Prostate gland (tissue), 2 donors: ENCODE measurements around the gene CCSER1. TPM values are rescaled to one million over a fixed set of nuclear protein-coding genes. Genes with fewer than 3 reads are reported as not detected.

Source experiments
- DNase-seq: peaks from one replicate; pipeline ENCODE4 v3.0.0-alpha.2; 2019; ENCODE audit warnings: low spot score
- H3K27ac ChIP-seq, 2 donors: fragments of 200-600 bp; sonication (generic); 2 replicates each; pipeline ENCODE4 v1.5.1; 2017 to 2019
- H3K27me3 ChIP-seq: fragments of 200-600 bp; sonication (generic); replicated peaks from 2 replicates; pipeline ENCODE4 v1.5.1; 2019; ENCODE audit not compliant: insufficient read depth
- H3K36me3 ChIP-seq, 2 donors: fragments of 200-600 bp; sonication (generic); 1 replicate in 1 of 2; 2 replicates in 1 of 2; pipeline versions ENCODE4 v1.5.1 to v1.8.1; 2017 to 2019
- H3K4me1 ChIP-seq: fragments of 200-600 bp; sonication (generic); replicated peaks from 2 replicates; pipeline ENCODE4 v1.5.1; 2019
- H3K4me3 ChIP-seq, 2 donors: fragments of 200-600 bp; sonication (generic); 2 replicates each; pipeline ENCODE4 v1.5.1; 2017 to 2019
- H3K9me3 ChIP-seq: fragments of 200-600 bp; sonication (generic); 2 replicates; pipeline ENCODE4 v1.5.1; 2017
- CTCF ChIP-seq, 4 experiments: fragments of 200-600 bp in 2 of 4; fragments of 450-650 bp in 2 of 4; sonication (generic) in 2 of 4; IDR thresholded peaks; 1 replicate in 3 of 4; 2 replicates in 1 of 4; pipeline ENCODE4 v1.5.1; 2016 to 2019; ENCODE audit warnings: antibody characterized with exemption in 4 of 4, mild to moderate bottlenecking in 2 of 4, moderate library complexity in 2 of 4
- POLR2A ChIP-seq: fragments of 450-650 bp; IDR thresholded peaks from one replicate; pipeline ENCODE4 v1.6.1; 2016; ENCODE audit warnings: antibody characterized with exemption, mild to moderate bottlenecking
- POLR2AphosphoS5 ChIP-seq: sonication (generic); formaldehyde crosslinking; IDR thresholded peaks from one replicate; pipeline ENCODE4 v1.6.1; 2017; ENCODE audit warnings: antibody characterized with exemption
- WGBS: methylation state at CpG from one replicate; pipeline ENCODE4 v1.1.5; 2018; 5-methylcytosine and 5-hydroxymethylcytosine counted together
- intact Hi-C: fragments of 100-400 bp; cut with DNase I; formaldehyde crosslinking; loops from one replicate; pipeline ENCODE4 v1.14.2; 2022
- total RNA-seq, 2 donors: library from RNA; depleted of rRNA; stranded (reverse); fragments of >200 nt; gene quantifications; one replicate each; pipeline ENCODE4 v1.1.0, GENCODE V29; 2016

The CCSER1 gene
- total RNA-seq, 2 donors from 2014 or later = 11.9 to 32.2 TPM

- Histone ChIP-seq H3K9me3 (no peaks in the 10 kb centered on the region), H3K27ac (no peak overlapping the region), H3K4me3 (no peak overlapping the region), H3K27me3 (no peaks in the 10 kb centered on the region), H3K4me1 (no peaks in the 10 kb centered on the region), H3K36me3 (no peaks in the 10 kb centered on the region)
- 93% methylated on average over 3 of the region's 3 CpGs for WGBS
- no peak for TF ChIP-seq POLR2AphosphoS5
- no peak for TF ChIP-seq POLR2A
- DNase-seq = no peak
- intact Hi-C loops = no loop called here
Observed at GRCh38 chr4:90537491-90537890, 410.3 kb downstream of the CCSER1 start.

- H3K4me3 ChIP-seq = no peak overlapping the region
- no peaks in the 10 kb centered on the region for H3K36me3 ChIP-seq
- H3K9me3 ChIP-seq = no peaks in the 10 kb centered on the region
- H3K27ac ChIP-seq = no peak overlapping the region
- no peak for DNase-seq
- H3K4me1 ChIP-seq = no peaks in the 10 kb centered on the region
- no peak for TF ChIP-seq POLR2A
- TF ChIP-seq POLR2AphosphoS5 = no peak
- TF ChIP-seq CTCF (IDR thresholded peaks at IDR 0.05) = no peak
- intact Hi-C loops = no loop called here
- no peaks in the 10 kb centered on the region for H3K27me3 ChIP-seq
Observed at GRCh38 chr4:90540536-90540935, 413.3 kb downstream of the CCSER1 start.

GRCh38 chr4:90542216-90542615, 415.0 kb downstream of the CCSER1 start:
- intact Hi-C loops = no loop called here
- no peaks in the 10 kb centered on the region for H3K27me3 ChIP-seq
- no peak overlapping the region for H3K27ac ChIP-seq
- DNase-seq = no peak
- TF ChIP-seq POLR2AphosphoS5 = no peak
- no peaks in the 10 kb centered on the region for H3K4me1 ChIP-seq
- no peak overlapping the region for H3K4me3 ChIP-seq
- 76% methylated on average over 4 of the region's 4 CpGs for WGBS
- H3K36me3 ChIP-seq = no peaks in the 10 kb centered on the region
- H3K9me3 ChIP-seq = no peaks in the 10 kb centered on the region

- intact Hi-C loops = no loop called here
- Histone ChIP-seq H3K27ac (no peak overlapping the region), H3K27me3 (no peaks in the 10 kb centered on the region), H3K4me1 (no peaks in the 10 kb centered on the region), H3K36me3 (no peaks in the 10 kb centered on the region), H3K9me3 (no peaks in the 10 kb centered on the region), H3K4me3 (no peak overlapping the region)
- no peak for DNase-seq
- 82% methylated on average over 5 of the region's 5 CpGs for WGBS
- TF ChIP-seq POLR2AphosphoS5 (no peak), POLR2A (no peak), CTCF (IDR thresholded peaks at IDR 0.05) (no peak)
Observed at GRCh38 chr4:90543419-90544170, 416.4 kb downstream of the CCSER1 start.

- H3K4me3 ChIP-seq = no peak overlapping the region
- no peaks in the 10 kb centered on the region for H3K27me3 ChIP-seq
- H3K9me3 ChIP-seq = no peaks in the 10 kb centered on the region
- WGBS = 71% methylated on average over 2 of the region's 2 CpGs
- no peak for DNase-seq
- TF ChIP-seq CTCF (IDR thresholded peaks at IDR 0.05) (no peak), POLR2A (no peak), POLR2AphosphoS5 (no peak)
- H3K36me3 ChIP-seq = no peaks in the 10 kb centered on the region
- no peaks in the 10 kb centered on the region for H3K4me1 ChIP-seq
- intact Hi-C loops = no loop called here
- no peak overlapping the region for H3K27ac ChIP-seq
Observed at GRCh38 chr4:90544532-90545045, 417.4 kb downstream of the CCSER1 start.

GRCh38 chr4:90545380-90545779, 418.2 kb downstream of the CCSER1 start:
- H3K9me3 ChIP-seq = no peaks in the 10 kb centered on the region
- no peaks in the 10 kb centered on the region for H3K27me3 ChIP-seq
- TF ChIP-seq CTCF (IDR thresholded peaks at IDR 0.05) = no peak
- no peak for TF ChIP-seq POLR2A
- TF ChIP-seq POLR2AphosphoS5 = no peak
- intact Hi-C loops = no loop called here
- H3K4me1 ChIP-seq = no peaks in the 10 kb centered on the region
- no peak overlapping the region for H3K4me3 ChIP-seq
- H3K36me3 ChIP-seq = no peaks in the 10 kb centered on the region
- DNase-seq = no peak
- WGBS = 95% methylated on average over 4 of the region's 4 CpGs
- H3K27ac ChIP-seq = no peak overlapping the region
